ENCODE data around the gene GIMAP7.

GIMAP7 gene

DNA sequence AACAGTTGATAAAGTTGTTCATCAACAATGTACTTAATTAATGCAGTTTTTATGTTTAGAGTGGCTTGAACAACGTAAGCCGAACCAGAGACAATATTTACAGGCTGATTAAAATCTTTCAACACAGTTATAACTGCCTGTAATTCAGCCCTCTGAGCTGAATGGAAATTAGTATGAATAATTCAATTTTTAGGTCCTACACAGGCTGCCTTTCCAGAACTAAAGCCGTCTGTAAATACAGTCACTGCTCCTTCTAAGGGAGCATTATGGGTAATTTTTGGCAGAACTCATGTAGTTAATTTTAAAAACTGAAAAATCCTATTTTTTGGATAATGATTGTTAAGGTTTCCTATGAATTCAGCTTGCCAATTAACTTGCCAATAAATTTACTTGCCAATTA, 49.9 kb downstream of the GIMAP7 start:
- H3K4me3 ChIP-seq (ENCODE audit: low read length), result no peak overlapping the region
- TF ChIP-seq, protein P1, sequence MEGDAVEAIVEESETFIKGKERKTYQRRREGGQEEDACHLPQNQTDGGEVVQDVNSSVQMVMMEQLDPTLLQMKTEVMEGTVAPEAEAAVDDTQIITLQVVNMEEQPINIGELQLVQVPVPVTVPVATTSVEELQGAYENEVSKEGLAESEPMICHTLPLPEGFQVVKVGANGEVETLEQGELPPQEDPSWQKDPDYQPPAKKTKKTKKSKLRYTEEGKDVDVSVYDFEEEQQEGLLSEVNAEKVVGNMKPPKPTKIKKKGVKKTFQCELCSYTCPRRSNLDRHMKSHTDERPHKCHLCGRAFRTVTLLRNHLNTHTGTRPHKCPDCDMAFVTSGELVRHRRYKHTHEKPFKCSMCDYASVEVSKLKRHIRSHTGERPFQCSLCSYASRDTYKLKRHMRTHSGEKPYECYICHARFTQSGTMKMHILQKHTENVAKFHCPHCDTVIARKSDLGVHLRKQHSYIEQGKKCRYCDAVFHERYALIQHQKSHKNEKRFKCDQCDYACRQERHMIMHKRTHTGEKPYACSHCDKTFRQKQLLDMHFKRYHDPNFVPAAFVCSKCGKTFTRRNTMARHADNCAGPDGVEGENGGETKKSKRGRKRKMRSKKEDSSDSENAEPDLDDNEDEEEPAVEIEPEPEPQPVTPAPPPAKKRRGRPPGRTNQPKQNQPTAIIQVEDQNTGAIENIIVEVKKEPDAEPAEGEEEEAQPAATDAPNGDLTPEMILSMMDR (conservative IDR thresholded peaks at IDR 0.05; ENCODE audit: low read length), result no peak
- DNase-seq (ENCODE audit: low read depth), result no peak

DNA sequence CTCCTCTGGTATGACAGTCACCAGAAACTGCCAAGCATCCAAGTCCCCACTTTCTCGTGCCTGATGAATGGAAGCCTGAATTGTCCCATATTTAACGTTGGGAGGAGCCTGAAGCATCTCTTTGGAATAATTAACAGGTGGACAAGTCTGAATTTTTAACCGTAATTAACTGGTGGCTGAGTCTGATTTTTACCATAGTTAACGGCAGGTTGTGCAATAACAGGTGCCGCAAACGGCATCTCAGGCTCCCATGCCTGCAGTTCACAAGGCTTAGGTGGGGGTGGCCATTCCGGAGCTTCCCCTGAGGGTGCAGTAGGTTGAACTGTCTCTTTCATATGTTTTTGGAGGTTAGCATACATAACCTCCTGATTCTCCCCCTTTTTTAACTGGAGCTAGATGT, 50.6 kb downstream of the GIMAP7 start:
- no peak for DNase-seq (ENCODE audit: low read depth)
- no peak overlapping the region for H3K4me3 ChIP-seq (ENCODE audit: low read length)
- TF ChIP-seq, protein P1 (conservative IDR thresholded peaks at IDR 0.05; ENCODE audit: low read length), result no peak

DNA sequence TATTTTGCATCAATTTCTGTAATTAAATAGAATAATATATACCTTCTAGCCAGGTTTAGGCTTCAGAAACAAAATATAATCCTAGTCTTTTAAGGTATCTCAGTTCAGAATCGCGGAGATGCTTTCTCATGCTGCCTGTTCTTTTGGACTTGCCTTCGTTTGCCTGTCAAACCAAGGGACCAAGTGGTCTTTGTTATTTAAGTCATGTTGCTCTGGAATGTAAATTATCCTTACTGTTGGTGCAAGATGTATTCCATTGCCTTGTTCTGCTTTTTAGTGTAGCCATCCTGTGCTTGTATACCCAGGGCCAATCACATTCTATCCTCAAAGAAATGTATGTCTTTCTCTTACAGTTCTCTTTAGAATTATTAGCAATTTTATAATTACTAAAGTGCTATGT, 51.5 kb downstream of the GIMAP7 start:
- DNase-seq (ENCODE audit: low read depth), result no peak
- TF ChIP-seq, protein P1 (conservative IDR thresholded peaks at IDR 0.05; ENCODE audit: low read length), result no peak
- H3K4me3 ChIP-seq (ENCODE audit: low read length), result no peak overlapping the region

DNA sequence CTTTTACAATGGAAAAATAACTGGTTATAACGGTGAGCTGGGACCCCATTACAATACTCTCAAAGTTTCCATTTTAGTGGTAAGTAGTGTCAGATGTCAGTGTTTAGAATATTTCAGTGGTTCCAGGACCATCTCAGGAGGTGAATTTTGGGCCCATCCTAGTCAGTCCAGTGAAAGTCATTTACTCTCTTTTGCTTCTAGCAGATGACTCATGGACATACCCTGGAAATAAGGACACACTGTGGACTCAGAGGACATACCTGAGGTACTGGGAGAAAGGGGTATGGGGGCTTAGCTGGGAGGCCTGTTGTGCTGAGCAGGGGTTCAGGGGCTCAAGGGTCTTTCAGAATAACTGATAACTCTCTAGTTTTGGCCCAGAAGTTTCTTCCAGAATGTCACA, 51.9 kb downstream of the GIMAP7 start:
- TF ChIP-seq, protein P1 (conservative IDR thresholded peaks at IDR 0.05; ENCODE audit: low read length), result no peak
- no peak overlapping the region for H3K4me3 ChIP-seq (ENCODE audit: low read length)

DNA sequence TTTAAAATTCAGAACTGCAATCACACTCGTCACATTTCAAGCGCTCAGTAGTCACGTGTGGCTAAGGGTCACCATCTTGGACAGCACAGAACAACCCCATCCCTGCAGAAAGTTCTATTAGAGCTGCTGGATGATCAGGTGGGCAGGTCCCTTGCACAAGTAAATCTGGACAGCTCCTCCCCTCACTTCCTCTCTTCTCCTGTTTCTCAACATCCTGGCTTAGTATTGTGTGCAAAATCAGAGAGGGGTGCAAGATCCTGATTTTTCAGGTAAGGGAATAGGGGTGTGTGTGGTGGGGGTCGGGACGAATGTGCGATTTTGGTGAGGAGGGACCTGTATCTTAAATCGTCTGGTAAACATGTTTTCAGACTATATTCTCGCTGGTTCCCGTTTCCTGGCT, 52.5 kb downstream of the GIMAP7 start, which contains the start of gene GIMAP4:
Gene GIMAP4 (plus strand): TSS at position 222 of the 400 bp plus-strand sequence. CDS start 2,512 bp downstream, outside the sequence.
- DNase-seq (ENCODE audit: low read depth), result no peak
- H3K4me3 ChIP-seq (ENCODE audit: low read length), result no peak within 1 kb of the TSS
- TF ChIP-seq, protein P1 (conservative IDR thresholded peaks at IDR 0.05; ENCODE audit: low read length), result no peak

More for the DNA sequence above, 51.9 kb downstream of the GIMAP7 start:
- no peak for DNase-seq (ENCODE audit: low read depth)

DNA sequence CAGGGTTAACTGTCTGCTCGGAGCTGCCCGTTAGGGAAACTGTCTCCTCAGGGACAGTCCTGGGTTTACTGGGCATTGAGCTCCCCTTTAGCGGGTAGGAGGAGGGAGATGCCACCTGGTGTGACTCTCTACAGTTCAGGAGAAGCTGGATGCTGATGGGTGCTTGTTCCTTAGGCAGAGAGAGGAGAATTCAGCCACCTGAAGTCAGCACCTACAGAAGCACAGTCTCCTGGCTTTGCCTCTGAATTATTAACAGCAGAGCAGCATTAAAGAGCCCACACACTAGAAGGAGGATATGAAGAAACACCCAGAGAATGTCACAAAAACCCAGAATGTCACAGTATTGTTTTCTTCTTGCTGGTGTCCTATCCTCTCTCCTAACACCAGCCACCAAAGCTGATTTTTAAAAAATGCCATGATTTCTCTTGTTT, 53.2 kb downstream of the GIMAP7 start:
- H3K4me3 ChIP-seq (ENCODE audit: low read length), result no peak overlapping the region
- TF ChIP-seq, protein P1 (conservative IDR thresholded peaks at IDR 0.05; ENCODE audit: low read length), result no peak

DNA sequence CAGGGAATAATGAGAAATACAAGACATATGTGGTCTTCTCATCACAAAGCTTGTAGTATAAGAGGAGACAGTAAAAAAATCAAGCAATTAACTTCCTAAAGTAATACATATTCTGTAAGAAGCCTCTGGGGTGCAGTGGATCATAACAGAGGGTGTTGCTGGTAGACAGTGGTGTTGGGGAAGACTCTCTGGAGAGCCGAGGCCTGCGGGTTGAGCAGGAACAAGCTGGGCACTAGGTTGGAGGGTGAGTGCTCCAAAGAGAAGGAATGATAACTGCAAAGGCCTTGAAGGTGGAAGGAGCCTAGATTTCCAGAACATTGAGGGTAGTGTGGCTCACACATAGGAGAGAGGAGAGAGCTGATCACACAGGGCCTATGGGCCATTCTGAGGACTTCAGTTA, 54.0 kb downstream of the GIMAP7 start:
- TF ChIP-seq, protein P1 (conservative IDR thresholded peaks at IDR 0.05; ENCODE audit: low read length), result no peak
- H3K4me3 ChIP-seq (ENCODE audit: low read length), result no peak overlapping the region
- DNase-seq (ENCODE audit: low read depth), result no peak

More for the DNA sequence above, 53.2 kb downstream of the GIMAP7 start:
- DNase-seq (ENCODE audit: low read depth), result no peak

All from AG10803 (cell line).